Urothelium cell line (cell line): ENCODE data around the gene ZSWIM6.

Source experiments
- DNase-seq: peaks from one replicate; pipeline ENCODE4 v3.0.0; 2011; ENCODE audit warnings: low spot score, mixed read lengths
- FAIRE-seq: peaks from 2 replicates; lab custom pipeline; 2011; peaks lifted over from hg19 to GRCh38; lab: Jason Lieb, UNC

The ZSWIM6 gene

DNA sequence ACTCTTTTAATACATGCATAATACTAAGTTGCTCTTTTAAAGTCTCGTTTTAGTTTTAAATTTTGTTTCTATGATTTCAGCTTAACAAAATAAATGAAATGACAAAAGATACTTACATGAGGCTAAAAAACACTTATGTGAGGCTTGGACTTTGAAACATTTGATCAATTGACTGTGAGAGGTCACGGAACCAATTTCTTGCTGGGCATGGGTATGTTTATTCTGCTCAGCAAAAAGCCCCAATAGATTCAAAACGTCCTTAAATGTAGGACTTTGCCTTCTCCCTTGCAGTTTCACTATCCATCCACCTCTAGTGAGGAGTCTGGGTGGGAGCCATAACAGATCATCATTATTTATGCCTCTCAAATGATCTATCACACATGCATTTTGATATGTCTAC is 191.9 kb downstream of the ZSWIM6 start:
- FAIRE-seq (no peak), DNase-seq (no peak)

DNA sequence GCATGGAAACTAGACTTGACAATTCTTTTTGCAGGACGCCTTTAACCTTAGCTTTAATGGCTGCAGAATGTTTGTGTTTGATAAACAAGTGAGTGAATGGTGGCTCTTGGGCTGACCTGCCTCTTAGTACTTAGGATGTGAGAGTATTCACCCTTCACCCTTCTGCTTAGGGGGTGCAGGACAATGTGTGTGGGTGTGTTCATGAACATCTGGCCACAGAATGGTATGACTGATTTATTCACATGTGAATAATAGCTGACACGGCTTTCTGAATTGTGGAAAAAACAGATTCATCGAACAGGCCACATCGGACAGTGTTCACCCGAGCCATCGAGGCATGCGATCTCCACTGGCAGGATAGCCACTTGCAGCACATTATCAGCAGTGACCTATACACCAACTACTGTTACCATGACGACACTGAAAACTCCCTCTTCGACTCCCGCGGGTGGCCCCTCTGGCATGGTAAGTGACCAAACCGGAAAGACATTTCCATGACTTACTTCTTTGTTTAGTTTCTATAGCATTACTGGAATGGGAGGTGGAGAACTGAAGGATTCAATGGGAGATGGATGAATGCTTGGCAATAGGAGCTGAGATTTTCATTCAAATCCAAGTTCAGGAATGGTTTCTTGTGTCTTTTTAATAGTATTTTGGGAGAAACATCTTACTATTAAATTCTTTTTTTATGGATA is 193.6 kb downstream of the ZSWIM6 start:
- DNase-seq (no peak), FAIRE-seq (peak; percentile 50)

DNA sequence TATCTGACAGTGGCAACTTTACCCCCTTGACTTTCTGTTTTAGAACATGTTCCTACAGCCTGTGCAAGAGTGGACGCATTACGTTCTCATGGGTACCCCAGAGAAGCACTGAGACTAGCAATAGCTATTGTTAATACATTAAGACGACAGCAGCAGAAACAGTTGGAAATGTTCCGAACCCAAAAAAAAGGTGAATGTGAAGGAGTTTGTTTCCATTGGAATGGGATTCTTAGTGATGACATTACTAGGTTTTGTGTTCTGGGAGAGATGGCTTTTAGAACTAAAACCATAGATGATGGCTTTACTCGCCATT is 194.1 kb downstream of the ZSWIM6 start:
- FAIRE-seq (no peak), DNase-seq (no peak)

DNA sequence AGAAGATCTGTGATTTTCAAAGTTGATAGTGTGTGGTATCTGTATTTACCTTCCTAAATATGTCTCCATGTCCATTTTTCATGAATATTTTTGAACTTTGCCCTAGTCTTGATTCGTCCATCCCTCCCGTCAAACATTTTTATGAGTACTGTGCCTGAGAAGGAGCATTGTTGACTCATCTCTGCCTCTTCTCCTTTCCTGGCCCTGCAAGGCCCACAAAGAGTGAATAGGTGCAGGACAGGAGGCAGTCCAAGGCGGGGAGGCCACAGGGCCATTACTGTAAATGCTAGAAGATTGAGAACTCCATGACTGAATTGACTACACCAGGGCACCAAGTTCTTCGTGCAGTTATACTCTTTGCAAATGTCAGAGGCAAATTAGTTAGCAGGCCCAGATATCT is 200.9 kb downstream of the ZSWIM6 start:
- DNase-seq (no peak), FAIRE-seq (no peak)

DNA sequence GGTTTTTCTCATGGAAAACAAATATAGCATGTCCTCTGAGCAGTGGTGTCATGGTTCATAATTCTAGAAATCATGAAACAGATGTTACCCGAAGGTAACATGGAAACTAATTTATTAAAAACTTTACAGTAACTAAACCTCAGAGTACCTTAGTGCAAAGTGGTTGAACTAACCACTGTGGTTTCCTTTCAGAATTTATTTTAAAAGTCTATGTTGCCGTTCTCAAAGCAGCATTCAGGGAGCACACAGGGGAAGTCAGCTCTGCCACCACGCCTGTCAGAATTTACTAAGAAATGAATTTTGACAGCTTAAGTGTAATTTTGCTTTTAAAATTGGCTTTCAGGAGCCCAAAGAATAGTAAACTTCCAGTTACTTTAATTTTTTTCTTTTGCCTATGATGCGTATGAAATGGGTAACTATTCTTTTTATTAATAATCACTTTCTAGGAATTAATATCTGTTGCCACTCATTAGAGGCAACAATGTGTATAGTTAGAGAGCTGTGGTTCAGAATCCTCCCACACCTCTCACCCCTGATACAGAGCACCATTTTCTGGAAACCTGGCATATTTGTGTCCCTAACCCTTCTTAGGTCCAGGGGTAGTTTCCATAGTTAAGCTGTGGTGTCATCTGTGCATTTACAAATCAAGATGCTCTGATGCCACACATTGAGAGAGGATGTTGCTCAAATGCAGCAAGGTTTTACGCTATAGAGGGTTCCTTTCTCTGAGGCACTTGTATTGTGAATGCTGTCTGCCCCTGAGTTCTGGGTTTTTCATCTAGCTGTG is 202.6 kb downstream of the ZSWIM6 start:
- FAIRE-seq: no peak
- no peak for DNase-seq

DNA sequence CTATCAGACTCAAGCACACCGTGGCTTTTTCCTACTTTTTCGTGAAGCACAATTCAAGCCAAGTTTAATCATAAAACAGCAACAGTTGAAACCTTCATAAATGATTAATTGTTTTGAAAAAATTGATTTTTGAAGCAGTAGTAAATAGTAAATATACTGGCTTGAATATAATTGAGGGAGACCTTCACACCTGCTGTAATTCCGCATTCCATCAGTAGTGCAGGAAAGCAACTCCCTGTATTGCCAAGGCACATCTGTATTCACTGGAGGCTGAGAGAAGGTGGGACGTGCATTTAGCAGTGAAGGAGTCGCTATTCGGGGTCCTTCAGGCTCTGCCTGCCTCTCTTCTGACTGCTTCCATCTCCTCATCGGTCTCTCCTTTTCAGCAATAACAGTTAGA is 203.8 kb downstream of the ZSWIM6 start:
- no peak for DNase-seq
- FAIRE-seq: no peak

DNA sequence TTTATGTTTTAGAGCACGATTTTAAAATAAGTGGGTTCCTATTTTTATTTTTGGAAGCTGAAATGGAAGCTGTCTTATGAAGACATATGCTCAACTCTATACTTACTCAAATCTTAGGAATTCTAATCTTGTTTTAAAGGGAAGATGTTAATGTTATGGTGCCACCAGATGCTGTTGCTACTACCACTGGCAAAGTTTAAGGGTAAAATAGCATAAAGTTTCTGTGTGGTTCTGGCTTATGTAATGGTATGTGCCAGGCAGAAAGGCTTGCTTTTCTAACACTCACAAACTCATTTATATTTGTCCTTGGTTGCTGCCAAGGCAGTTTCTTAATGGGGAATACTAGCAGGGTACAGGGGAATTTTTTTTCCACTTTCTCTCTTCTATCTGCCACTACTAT is 204.9 kb downstream of the ZSWIM6 start:
- no peak for DNase-seq
- no peak for FAIRE-seq

DNA sequence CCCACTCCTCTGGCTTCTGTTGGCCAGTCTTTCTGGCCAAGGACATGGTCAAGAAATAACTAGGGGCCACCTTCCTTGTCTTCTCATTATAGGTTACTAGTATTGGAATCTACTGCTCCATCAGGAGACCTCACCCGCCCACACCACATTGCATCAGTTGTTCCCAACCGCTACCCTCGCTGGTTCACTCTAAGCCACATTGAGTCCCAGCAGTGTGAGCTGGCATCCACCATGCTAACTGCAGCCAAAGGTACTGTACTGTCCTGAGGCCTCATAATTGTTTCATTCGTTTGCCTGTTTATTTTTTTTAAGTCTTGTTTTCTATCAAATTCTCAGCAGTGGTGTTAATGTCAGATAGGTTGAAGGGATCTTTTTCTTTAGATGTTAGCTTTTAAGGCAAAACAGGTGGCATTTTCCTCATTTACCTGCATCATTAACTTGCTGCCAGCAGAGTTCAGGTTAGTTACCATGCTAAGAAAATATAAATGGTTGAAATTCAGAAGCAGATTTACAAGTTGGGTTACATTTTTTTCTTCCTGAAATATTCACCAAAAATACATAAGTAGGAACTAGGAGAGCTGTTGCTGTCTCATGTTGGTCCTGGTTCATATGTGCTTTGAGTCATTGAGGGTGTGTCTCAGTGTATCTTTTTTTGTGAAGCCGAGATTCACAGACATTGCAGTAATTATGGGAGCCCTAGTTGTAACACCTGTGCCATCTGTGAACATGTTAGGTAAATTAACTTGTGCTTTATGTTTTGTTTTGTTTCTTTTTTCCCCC is 206.9 kb downstream of the ZSWIM6 start:
- no peak for FAIRE-seq
- no peak for DNase-seq

DNA sequence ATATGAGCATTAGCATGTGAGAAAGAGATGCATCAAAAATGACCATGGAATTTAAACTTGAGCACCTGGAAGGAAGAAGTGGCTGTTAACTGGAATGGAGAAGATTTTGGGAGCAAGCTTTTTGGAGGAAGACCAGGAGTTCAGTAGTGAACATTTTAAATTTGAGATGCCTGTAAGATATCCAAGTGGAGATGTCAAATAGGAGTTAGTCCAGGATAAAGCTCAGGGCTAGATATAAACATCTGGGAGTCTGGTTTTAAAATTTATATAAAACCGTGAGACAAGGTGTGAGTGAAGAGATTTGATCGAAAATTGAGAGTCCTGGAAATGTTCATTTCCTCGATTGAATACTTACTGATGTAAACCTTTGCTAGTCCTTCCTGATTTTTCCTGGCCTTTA is 217.5 kb downstream of the ZSWIM6 start:
- FAIRE-seq (no peak), DNase-seq (no peak)

DNA sequence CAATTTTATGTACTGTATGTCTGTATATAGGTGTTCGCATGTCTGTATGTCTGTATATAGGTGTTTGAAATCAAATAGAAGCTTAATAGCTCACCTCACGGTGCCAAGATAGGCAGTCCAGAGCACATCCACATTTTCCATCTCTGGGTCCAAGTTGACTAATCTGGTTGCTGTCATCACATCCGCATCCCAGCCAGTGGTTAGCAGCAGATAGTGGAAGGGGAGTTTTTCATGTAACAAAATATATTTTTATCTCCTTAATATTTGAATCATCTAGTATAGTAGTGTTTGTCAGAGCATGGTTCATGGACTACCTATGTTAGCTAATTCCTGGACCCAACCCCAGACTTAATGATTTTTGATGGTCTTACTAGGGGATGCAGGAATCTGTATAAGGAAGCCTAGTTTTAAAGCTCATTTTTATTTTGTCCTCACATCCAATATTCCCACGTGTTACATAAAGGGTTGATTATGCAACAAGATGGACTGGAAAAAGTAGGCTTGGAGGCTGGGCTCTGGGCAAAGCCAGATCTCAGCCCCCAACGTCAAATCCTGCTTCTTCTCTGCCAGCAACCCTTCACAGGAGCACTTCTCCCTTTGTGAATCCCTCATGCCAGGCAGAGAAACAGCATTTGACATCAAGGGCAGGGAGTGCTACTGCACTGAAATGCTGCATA is 219.7 kb downstream of the ZSWIM6 start:
- DNase-seq (no peak), FAIRE-seq (no peak)

DNA sequence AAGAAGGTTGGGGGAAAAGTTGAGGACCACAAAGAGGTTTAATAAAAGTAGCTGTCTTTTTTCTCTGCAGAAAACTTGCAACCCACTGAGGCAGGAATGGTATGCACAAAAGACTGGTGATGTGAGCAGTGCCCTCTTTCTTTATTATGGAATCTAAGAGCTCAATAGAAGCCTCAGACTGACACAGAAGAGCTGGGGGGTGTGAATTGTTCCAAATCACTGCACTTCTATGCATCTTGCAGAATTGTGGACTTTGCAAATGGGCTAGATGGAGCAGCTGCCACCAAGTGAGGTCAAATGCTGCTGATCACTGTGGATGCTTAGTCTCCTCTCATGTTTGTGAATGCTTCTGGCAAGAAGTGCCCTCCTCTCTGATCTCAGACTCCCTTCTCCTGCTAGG is 227.1 kb downstream of the ZSWIM6 start:
- DNase-seq (no peak), FAIRE-seq (no peak)

DNA sequence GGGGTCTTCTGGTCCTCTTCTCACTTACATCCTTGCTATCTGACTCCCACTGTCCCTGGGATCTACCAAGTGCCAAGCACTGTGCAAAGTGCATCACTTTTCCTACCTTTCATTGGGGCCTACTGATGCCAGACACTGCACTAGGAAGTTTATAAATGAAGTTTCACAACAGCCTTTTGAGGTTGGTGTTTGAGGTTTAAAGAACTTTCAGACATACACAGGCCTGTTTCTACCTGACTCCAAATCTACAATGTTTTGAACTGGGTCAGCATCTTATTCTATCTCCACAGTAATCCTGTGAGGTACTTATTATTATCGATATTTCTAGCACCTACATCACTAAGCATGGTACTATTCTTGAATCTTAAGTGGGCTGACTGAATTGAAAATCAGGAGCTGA is 227.7 kb downstream of the ZSWIM6 start:
- FAIRE-seq: no peak
- DNase-seq: no peak

DNA sequence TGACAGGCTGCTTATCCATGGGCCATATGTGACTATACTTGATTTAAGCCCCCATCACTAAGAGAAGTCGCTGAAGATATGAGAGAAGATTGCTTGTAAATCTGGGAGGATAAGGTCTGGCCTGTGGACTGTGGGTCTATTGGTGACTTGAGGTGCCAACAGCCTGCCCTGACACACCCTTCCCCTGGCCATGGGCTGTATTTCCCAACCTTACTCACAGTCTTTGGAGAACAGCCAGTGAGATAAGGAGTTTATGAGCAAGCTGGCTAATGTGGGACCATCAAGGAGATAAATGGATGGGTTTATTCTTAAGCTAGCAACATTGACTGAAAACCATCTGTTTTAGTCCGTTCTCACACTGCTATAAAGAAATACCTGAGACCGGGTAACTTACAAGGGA is 231.3 kb downstream of the ZSWIM6 start:
- FAIRE-seq (no peak), DNase-seq (no peak)

DNA sequence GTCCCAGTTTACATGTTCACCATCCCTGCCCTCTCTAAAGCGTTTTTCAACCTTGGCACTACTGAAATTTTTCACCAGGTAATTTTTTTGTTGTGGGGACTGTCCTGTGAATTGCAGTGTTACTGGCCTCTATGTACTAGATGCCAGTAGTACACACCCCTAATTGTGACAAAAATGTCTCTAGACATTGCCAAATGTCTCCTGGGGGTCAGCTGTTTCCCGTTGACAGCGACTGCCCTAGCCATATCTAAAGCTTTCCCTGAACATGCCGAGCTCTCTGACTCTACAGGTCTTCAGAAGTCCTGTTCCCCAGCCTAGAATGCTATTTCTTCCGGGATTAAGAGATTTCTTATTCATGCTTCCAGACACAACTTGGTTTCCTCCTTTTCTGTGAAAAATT is 235.3 kb downstream of the ZSWIM6 start:
- no peak for FAIRE-seq
- no peak for DNase-seq

DNA sequence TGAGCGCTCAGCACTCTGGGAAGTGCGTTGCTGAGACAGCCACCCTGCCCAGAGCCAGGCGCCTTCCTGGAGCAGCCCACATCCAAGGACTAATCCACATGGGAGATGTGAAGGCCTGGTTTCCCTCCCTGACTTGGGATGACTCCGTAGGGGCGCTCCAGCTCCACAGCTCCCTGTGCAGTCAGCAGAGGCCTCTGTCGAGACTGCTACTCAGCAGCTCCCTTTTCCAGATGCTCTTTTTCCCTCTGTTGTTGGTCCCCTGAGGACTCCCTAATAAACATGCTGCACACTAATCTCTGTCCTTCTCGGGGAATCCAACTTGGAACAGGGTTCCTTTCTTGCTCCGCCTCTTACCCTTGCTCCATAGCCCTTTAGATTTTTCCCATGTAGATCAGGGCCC is 237.3 kb downstream of the ZSWIM6 start:
- no peak for FAIRE-seq

DNA sequence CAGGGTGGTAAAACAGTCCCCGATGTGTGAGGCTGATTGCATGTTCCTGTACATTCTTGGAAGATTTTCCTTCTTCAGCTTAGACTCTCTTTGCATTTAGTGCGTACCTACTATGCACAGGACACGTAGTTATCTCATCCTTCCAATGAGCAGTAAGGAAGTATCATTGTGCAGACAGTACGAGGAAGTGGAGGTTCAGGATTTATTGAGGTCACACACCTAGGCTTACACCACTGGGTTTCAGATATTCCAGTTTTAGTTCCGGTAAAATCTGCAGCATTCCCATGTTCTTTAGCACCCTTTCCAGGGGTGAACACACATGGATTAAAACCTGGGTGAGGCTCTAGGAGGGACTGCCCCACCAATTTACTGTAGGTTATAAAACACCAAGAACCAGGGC is 238.7 kb downstream of the ZSWIM6 start:
- no peak for FAIRE-seq

More for the DNA sequence above, 237.3 kb downstream of the ZSWIM6 start:
- DNase-seq: no peak

DNA sequence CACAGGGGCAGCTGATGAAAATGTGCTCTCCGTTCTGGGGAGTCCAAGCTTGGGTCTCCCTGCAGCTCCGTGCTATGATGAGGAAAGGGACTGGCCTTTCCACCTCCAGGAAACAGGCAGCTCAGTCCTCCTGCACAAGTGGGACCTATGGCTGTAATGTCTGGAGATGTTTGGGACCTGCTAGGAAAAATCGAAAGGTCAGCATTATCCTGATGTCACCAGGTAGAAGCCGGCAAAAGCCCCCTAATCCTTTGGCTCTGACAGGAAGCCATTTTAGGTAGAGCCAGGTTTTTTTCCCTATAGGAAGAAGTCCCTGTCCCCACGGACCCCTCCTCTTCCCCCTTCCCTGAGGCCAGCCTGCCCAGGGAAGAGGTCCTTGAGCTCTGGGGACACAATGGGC is 240.9 kb downstream of the ZSWIM6 start:
- no peak for DNase-seq
- FAIRE-seq: no peak

More for the DNA sequence above, 238.7 kb downstream of the ZSWIM6 start:
- no peak for DNase-seq

DNA sequence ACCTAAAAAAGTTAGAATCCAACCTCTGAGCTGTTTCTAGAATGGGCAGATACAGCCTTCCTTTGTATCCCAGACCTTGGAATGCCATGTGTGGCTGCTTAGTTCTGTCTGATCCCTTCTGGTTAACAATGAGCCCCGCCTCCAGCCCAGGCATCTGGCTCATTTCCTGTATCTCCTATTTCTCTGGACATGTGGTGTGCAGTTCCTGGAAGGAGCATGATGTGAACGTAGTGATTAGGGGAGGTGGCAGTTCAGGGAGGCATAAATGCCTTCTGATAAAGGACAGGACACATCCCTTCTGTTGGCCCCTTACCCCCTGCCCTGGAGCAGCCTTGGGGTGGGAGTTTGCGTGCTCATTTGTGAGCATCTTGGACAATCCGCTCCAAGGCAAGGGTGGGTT is 243.0 kb downstream of the ZSWIM6 start:
- DNase-seq: peak; percentile 59
- no peak for FAIRE-seq

DNA sequence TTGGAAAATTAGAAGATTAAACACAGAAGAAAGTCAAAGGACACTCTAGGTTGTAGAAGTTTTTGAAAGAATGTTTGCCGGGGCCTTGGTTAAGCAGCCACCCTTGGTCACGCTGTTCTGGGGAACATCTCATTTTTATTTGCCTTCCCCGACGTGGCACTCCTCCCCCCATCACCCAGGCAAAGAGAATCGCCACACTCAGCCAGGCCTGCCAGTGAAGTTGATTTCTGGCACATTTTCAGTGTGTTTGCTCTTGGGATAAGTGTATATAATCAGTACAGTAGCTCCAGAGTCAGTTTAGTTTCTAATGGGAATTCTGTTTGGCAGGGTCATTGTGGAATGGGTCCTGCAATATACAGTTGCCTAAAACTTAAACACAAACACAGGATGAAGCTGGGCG is 243.5 kb downstream of the ZSWIM6 start:
- DNase-seq (no peak), FAIRE-seq (no peak)

DNA sequence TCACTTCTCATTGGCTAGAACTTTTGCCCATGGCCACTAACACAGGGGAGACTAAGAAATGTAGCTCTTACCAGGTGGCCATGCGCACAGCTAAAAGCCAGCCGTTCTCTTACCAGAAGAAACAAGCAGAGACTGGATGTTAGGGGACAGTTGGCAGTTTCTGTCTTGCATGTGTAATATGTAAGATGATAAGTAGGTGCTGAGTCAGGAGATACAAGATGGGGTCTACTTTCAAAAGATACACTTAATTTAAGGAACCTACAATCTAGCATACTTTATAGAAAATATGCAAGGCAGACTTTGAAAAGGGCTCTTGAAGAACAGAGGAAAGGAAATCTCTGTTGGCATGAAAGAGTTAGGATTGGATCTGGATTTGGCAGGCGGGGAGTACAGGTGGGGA is 244.5 kb downstream of the ZSWIM6 start:
- DNase-seq: no peak
- no peak for FAIRE-seq

DNA sequence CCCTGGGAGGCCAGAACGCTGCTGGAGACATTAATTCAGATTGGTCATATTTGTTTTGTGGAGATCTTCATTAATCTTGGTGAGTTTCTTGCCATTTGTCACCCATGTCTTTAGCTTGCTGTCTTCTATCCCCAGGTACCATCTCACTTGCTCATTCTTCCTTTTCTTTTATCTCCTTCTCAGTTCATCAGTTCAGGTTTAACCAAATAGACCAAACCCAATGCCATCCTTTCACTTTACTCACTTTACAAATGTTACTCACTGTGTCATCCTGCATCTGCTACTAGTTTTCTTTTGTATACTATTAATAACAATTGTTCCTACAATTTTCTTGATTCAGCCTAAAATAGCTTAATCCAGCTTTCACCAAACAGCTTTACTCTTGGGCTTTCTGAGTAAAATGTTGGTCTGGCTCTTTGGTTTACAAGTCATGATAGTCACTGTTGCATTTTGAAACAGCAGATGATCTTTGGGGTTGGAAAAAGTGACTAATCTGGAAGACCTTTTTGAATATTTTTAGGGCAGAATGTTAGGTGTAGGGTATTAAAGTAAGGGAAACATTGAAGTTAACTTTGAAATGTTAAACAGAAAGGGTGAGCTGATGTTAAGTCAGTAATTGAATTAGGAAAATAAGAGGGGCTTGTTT is 246.9 kb downstream of the ZSWIM6 start:
- FAIRE-seq (no peak), DNase-seq (no peak)
